Bronchial epithelial cell (primary cell): ENCODE measurements around the gene ITGA6. TPM values are rescaled to one million over a fixed set of nuclear protein-coding genes. Genes with fewer than 3 reads are reported as not detected.

Experiments
- DNase-seq: peaks from one replicate; pipeline ENCODE4 v3.0.0-alpha.2; 2010; ENCODE audit warnings: low read depth
- FAIRE-seq: peaks from 2 replicates; lab custom pipeline; 2011; peaks lifted over from hg19 to GRCh38; lab: Jason Lieb, UNC
- H3K27me3 ChIP-seq: 2 replicates; pipeline ENCODE4 v1.5.1; 2011; ENCODE audit warnings: low read length; ENCODE audit not compliant: control insufficient read depth, insufficient read depth
- H3K36me3 ChIP-seq: 2 replicates; pipeline ENCODE4 v1.5.1; 2011; ENCODE audit warnings: low read length; ENCODE audit not compliant: control insufficient read depth, insufficient read depth
- H3K4me3 ChIP-seq: 2 replicates; pipeline ENCODE4 v1.5.1; 2011; ENCODE audit warnings: mild to moderate bottlenecking, low read depth, low read length, control low read depth
- total RNA-seq: library from RNA; depleted of rRNA; stranded (reverse); fragments of >200 nt; gene quantifications from 2 replicates; pipeline ENCODE4 v1.2.1, GENCODE V29; 2014
- TF ChIP-seq, protein P1 (sequence below): IDR thresholded peaks from 2 replicates; pipeline ENCODE4 v1.5.1; 2011; ENCODE audit warnings: mild to moderate bottlenecking, moderate library complexity, low read length, control low read depth, inconsistent platforms; ENCODE audit not compliant: insufficient read depth, severe bottlenecking

ITGA6 gene
- total RNA-seq, 1 donor from 2014 or later, result 390 TPM

DNA sequence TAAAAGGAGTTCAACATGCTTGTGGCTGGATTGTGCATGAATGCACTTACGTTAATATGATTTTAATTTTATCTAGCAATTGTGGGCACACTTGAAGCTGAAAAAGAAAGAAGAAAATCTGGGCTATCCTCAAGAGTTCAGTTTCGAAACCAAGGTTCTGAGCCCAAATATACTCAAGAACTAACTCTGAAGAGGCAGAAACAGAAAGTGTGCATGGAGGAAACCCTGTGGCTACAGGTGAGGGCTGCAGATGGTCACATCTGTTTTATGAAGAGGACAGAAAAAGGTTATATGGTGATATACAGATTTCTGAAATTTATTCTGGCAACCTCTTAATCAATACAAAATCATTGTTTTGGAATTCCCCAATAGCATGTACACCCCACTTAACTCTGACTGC, 57.3 kb downstream of the ITGA6 start:
- Histone ChIP-seq H3K36me3 (peaks cover 20% of the 10 kb centered on the region), H3K27me3 (no peaks in the 10 kb centered on the region), H3K4me3 (no peak overlapping the region)
- TF ChIP-seq, protein P1, sequence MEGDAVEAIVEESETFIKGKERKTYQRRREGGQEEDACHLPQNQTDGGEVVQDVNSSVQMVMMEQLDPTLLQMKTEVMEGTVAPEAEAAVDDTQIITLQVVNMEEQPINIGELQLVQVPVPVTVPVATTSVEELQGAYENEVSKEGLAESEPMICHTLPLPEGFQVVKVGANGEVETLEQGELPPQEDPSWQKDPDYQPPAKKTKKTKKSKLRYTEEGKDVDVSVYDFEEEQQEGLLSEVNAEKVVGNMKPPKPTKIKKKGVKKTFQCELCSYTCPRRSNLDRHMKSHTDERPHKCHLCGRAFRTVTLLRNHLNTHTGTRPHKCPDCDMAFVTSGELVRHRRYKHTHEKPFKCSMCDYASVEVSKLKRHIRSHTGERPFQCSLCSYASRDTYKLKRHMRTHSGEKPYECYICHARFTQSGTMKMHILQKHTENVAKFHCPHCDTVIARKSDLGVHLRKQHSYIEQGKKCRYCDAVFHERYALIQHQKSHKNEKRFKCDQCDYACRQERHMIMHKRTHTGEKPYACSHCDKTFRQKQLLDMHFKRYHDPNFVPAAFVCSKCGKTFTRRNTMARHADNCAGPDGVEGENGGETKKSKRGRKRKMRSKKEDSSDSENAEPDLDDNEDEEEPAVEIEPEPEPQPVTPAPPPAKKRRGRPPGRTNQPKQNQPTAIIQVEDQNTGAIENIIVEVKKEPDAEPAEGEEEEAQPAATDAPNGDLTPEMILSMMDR, result no peak
- FAIRE-seq (no peak), DNase-seq (no peak)

GRCh38 chr2:172488556-172488955, 61.2 kb downstream of the ITGA6 start:
- DNase-seq, result no peak
- H3K4me3 ChIP-seq, result no peak overlapping the region
- FAIRE-seq, result no peak
- peaks cover 27% of the 10 kb centered on the region for H3K36me3 ChIP-seq
- TF ChIP-seq, protein P1, result no peak
- H3K27me3 ChIP-seq, result no peaks in the 10 kb centered on the region

- FAIRE-seq (no peak), DNase-seq (no peak)
- H3K36me3 ChIP-seq, result peaks cover 25% of the 10 kb centered on the region
- TF ChIP-seq, protein P1, result no peak
- no peak overlapping the region for H3K4me3 ChIP-seq
- H3K27me3 ChIP-seq, result no peaks in the 10 kb centered on the region
These were observed 62.3 kb downstream of the ITGA6 start for GRCh38 chr2:172489681-172490080.

GRCh38 chr2:172496160-172496608, 68.8 kb downstream of the ITGA6 start:
- peaks cover 25% of the 10 kb centered on the region for H3K36me3 ChIP-seq
- no peak for FAIRE-seq
- TF ChIP-seq, protein P1, result no peak

DNA sequence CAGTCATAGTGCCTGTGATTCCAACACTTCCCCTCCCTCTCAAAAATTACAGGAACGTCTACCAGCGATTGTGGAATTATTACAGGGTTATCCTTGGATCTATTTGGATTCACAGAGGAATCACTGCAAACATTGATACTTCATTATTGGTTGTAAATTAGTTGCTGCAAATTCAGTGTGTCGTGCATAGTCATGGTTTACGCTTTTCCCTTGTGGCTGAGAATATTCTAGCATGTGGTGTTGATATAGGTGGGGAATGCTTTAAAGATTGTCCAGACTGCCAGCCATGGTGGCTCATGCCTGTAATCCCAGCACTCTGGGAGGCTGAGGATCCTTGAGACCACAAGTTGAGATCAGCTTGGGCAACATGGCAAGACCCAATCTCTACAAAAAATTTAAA, 79.8 kb downstream of the ITGA6 start:
- DNase-seq, result no peak
- Histone ChIP-seq H3K27me3 (no peaks in the 10 kb centered on the region), H3K36me3 (peaks cover 10% of the 10 kb centered on the region), H3K4me3 (no peak overlapping the region)
- TF ChIP-seq, protein P1, result no peak
- no peak for FAIRE-seq

More at GRCh38 chr2:172496160-172496608, 68.8 kb downstream of the ITGA6 start:
- no peaks in the 10 kb centered on the region for H3K27me3 ChIP-seq
- H3K4me3 ChIP-seq, result no peak overlapping the region
- no peak for DNase-seq

DNA sequence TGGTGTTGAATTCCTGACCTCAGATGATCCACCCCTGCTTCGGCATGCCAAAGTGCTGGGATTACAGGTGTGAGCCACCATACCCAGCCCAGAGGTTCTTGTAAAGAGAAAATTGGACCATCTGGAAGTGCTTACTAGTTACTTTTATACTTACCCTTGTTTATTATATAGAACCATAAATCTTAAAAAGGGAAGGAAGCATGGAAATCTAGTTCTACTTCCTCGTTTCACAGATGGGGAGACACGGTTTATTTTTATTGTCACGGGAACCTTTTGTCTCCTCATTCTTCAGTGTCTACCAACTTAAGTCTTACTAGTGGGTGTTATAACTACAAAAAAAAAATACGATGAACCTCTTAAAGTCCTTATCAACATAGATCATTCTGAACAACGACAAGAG, 82.7 kb downstream of the ITGA6 start:
- H3K27me3 ChIP-seq, result no peaks in the 10 kb centered on the region

More for the DNA sequence above, 82.7 kb downstream of the ITGA6 start:
- TF ChIP-seq, protein P1, result no peak
- H3K4me3 ChIP-seq, result no peak overlapping the region
- no peak for DNase-seq
- H3K36me3 ChIP-seq, result no peaks in the 10 kb centered on the region
- FAIRE-seq, result no peak
